ENCODE data around the gene S100B.

GRCh38 chr21:46648539-46648938 is 43.7 kb upstream of the S100B start:
- TF ChIP-seq CEBPB (IDR thresholded peaks at IDR 0.05) = no peak
- no peak for TF ChIP-seq NFIC (IDR thresholded peaks at IDR 0.05)
- no peak for TF ChIP-seq REST (IDR thresholded peaks at IDR 0.05; ENCODE audit: low read depth)
- TF ChIP-seq USF1 (IDR thresholded peaks at IDR 0.05) = no peak
- no peak for TF ChIP-seq EP300 (IDR thresholded peaks at IDR 0.05; ENCODE audit: borderline replicate concordance)
- no peak for TF ChIP-seq TAF1 (IDR thresholded peaks at IDR 0.05; ENCODE audit: low read depth)
- TF ChIP-seq RAD21 (IDR thresholded peaks at IDR 0.05; ENCODE audit: low read depth) = no peak
- TF ChIP-seq YY1 (IDR thresholded peaks at IDR 0.05; ENCODE audit: low read depth) = no peak
- TF ChIP-seq EGR1 (IDR thresholded peaks at IDR 0.05) = no peak
- no peak for TF ChIP-seq ZBTB7A (IDR thresholded peaks at IDR 0.05; ENCODE audit: low read depth)
- no peak for TF ChIP-seq MAX (IDR thresholded peaks at IDR 0.05)
